CD14-positive monocyte (primary cell): ENCODE results near the gene PLXDC2. TPM values are rescaled to one million over a fixed set of nuclear protein-coding genes. Genes with fewer than 3 reads are reported as not detected.
"Not testable (repeated sequence)": the region's sequence is repeated elsewhere in the genome, so short reads cannot be mapped to it uniquely, and the experiment has no call there.

ENCODE experiments used
- DNase-seq, 3 donors: peaks; one replicate each; pipeline ENCODE4 v3.0.0-alpha.2; 2011 to 2022
- H2AFZ ChIP-seq: 2 replicates; pipeline ENCODE4 v1.6.0; 2012; ENCODE audit warnings: mild to moderate bottlenecking, low read depth, low read length, inconsistent platforms; ENCODE audit not compliant: insufficient read depth, poor library complexity, severe bottlenecking
- H3K27ac ChIP-seq, 2 donors: 1 replicate in 1 of 2; 2 replicates in 1 of 2; pipeline ENCODE4 v1.5.1; 2012 to 2013; ENCODE audit warnings: low read length in 2 of 2, control low read depth in 1 of 2, inconsistent platforms in 1 of 2, low read depth in 1 of 2, mild to moderate bottlenecking in 1 of 2
- H3K27me3 ChIP-seq, 2 donors: one replicate each; pipeline versions ENCODE4 v1.6.0 to v1.6.1; 2011 to 2013; ENCODE audit warnings: low read length in 2 of 2; ENCODE audit not compliant: control insufficient read depth in 2 of 2, insufficient read depth in 2 of 2
- H3K36me3 ChIP-seq, 2 donors: replicated peaks in 1 of 2; 1 replicate in 1 of 2; 2 replicates in 1 of 2; pipeline versions ENCODE4 v1.5.1 to v1.6.1; 2012 to 2013; ENCODE audit warnings: low read length in 2 of 2, control low read depth in 1 of 2, inconsistent platforms in 1 of 2, mild to moderate bottlenecking in 1 of 2; ENCODE audit not compliant: insufficient read depth in 2 of 2, control insufficient read depth in 1 of 2
- H3K4me1 ChIP-seq, 2 donors: 1 replicate in 1 of 2; 2 replicates in 1 of 2; pipeline versions ENCODE4 v1.5.1 to v1.6.1; 2012 to 2013; ENCODE audit warnings: low read length in 2 of 2, control low read depth in 1 of 2, inconsistent platforms in 1 of 2, mild to moderate bottlenecking in 1 of 2, moderate library complexity in 1 of 2; ENCODE audit not compliant: insufficient read depth in 2 of 2, control insufficient read depth in 1 of 2
- H3K4me2 ChIP-seq: replicated peaks from 2 replicates; pipeline ENCODE3; 2012; ENCODE audit warnings: low read length, moderate library complexity, mild to moderate bottlenecking; ENCODE audit not compliant: poor library complexity, severe bottlenecking; ENCODE audit errors: extremely low read depth
- H3K4me3 ChIP-seq, 3 experiments: fragments of 200-600 bp in 1 of 3; sonication (generic) in 1 of 3; replicated peaks in 1 of 3; 1 replicate in 2 of 3; 2 replicates in 1 of 3; pipeline ENCODE4 v1.5.1; 2011 to 2013; ENCODE audit warnings: low read length in 3 of 3, mild to moderate bottlenecking in 3 of 3, control low read depth in 2 of 3, low read depth in 2 of 3, inconsistent platforms in 1 of 3, moderate library complexity in 1 of 3
- H3K79me2 ChIP-seq: 2 replicates; pipeline ENCODE4 v1.6.0; 2012; ENCODE audit warnings: mild to moderate bottlenecking, control low read depth, inconsistent platforms, low read length, moderate library complexity; ENCODE audit not compliant: insufficient read depth
- H3K9ac ChIP-seq: 2 replicates; pipeline ENCODE4 v1.6.0; 2017; ENCODE audit warnings: low read length, mild to moderate bottlenecking; ENCODE audit not compliant: insufficient read depth, poor library complexity, severe bottlenecking
- H3K9me3 ChIP-seq, 2 donors: replicated peaks in 1 of 2; 1 replicate in 1 of 2; 2 replicates in 1 of 2; pipeline versions ENCODE4 v1.5.1 to v1.6.1; 2012 to 2013; ENCODE audit warnings: low read length in 2 of 2, control low read depth in 1 of 2; ENCODE audit not compliant: control insufficient read depth in 1 of 2, insufficient read depth in 1 of 2
- H4K20me1 ChIP-seq: 2 replicates; pipeline ENCODE4 v1.6.0; 2012; ENCODE audit warnings: mild to moderate bottlenecking, low read length, control low read depth, moderate library complexity; ENCODE audit not compliant: insufficient read depth
- H3K27ac Mint-ChIP-seq, 7 donors: one replicate each; pipeline ENCODE4 v1.8.0; 2020; ENCODE audit warnings: mild to moderate bottlenecking in 7 of 7, mixed read lengths in 7 of 7, moderate library complexity in 6 of 7, inconsistent platforms in 2 of 7
- H3K27me3 Mint-ChIP-seq, 3 donors: one replicate each; pipeline ENCODE4 v1.8.0; 2021 to 2022; ENCODE audit warnings: low read depth in 3 of 3, mild to moderate bottlenecking in 3 of 3, mixed read lengths in 3 of 3, moderate library complexity in 3 of 3, inconsistent platforms in 1 of 3
- H3K36me3 Mint-ChIP-seq, 2 donors: one replicate each; pipeline ENCODE4 v1.8.0; 2020; ENCODE audit warnings: mixed read lengths in 2 of 2, inconsistent platforms in 1 of 2, mild to moderate bottlenecking in 1 of 2
- H3K4me1 Mint-ChIP-seq: one replicate; pipeline ENCODE4 v1.8.0; 2020; ENCODE audit warnings: mild to moderate bottlenecking, mixed read lengths
- H3K4me3 Mint-ChIP-seq, 2 donors: one replicate each; pipeline ENCODE4 v1.8.0; 2020; ENCODE audit warnings: mild to moderate bottlenecking in 2 of 2, mixed read lengths in 2 of 2, moderate library complexity in 1 of 2
- H3K9me3 Mint-ChIP-seq, 7 donors: one replicate each; pipeline ENCODE4 v1.8.0; 2020 to 2022; ENCODE audit warnings: mixed read lengths in 7 of 7, mild to moderate bottlenecking in 6 of 7, moderate library complexity in 6 of 7, inconsistent platforms in 2 of 7
- WGBS: methylation state at CpG from one replicate; pipeline ENCODE4 v1.1.5; 2013; ENCODE audit warnings: missing lambda C conversion rate; ENCODE audit not compliant: insufficient coverage; 5-methylcytosine and 5-hydroxymethylcytosine counted together
- intact Hi-C, 2 donors: fragments of 100-400 bp; cut with micrococcal nuclease; formaldehyde crosslinking; loops; one replicate each; pipeline versions ENCODE4 v1.15.0 to v1.15.1; 2023
- polyA minus RNA-seq: library from RNA; depleted of rRNA, polyadenylated mRNA; stranded (reverse); fragments of >200 nt; gene quantifications from 2 replicates; pipeline ENCODE4 v1.2.3, GENCODE V29; 2012
- polyA plus RNA-seq, 3 donors: library from polyadenylated mRNA; depleted of rRNA in 1 of 3; unstranded in 2 of 3; stranded (reverse) in 1 of 3; fragments of 300-500 nt in 2 of 3; fragments of >200 nt in 1 of 3; fragmentation: Illumina TruSeq in 2 of 3; gene quantifications; 1 replicate in 2 of 3; 2 replicates in 1 of 3; pipeline ENCODE4 v1.2.3, GENCODE V29; 2012 to 2021
- total RNA-seq, 12 experiments: library from RNA in 1 of 12; stranded (reverse) in 1 of 12; fragments of 120-200 nt in 1 of 12; gene quantifications; one replicate each; pipeline ENCODE4 v1.2.4 and lab custom pipeline; 2013 to 2026; ENCODE audit warnings: mixed read lengths in 6 of 12, inconsistent platforms in 1 of 12
- TF ChIP-seq, protein P1 (sequence below): fragments of 200-600 bp; IDR thresholded peaks from one replicate; pipeline ENCODE4 v1.8.0; 2022; ENCODE audit warnings: antibody characterized with exemption, mild to moderate bottlenecking

Gene PLXDC2
- 150 TPM for total RNA-seq (2013)
- polyA plus RNA-seq (100 to 1,000 TPM in 1 of 3 donors, 10 to 100 TPM in 2; 37.5 to 128 (median 93.6) TPM), polyA minus RNA-seq (73.0 and 119 TPM in 2 replicates), total RNA-seq (lab: John Stamatoyannopoulos, UW) (176 to 614 (median 442) reads per million in 11 experiments)

DNA sequence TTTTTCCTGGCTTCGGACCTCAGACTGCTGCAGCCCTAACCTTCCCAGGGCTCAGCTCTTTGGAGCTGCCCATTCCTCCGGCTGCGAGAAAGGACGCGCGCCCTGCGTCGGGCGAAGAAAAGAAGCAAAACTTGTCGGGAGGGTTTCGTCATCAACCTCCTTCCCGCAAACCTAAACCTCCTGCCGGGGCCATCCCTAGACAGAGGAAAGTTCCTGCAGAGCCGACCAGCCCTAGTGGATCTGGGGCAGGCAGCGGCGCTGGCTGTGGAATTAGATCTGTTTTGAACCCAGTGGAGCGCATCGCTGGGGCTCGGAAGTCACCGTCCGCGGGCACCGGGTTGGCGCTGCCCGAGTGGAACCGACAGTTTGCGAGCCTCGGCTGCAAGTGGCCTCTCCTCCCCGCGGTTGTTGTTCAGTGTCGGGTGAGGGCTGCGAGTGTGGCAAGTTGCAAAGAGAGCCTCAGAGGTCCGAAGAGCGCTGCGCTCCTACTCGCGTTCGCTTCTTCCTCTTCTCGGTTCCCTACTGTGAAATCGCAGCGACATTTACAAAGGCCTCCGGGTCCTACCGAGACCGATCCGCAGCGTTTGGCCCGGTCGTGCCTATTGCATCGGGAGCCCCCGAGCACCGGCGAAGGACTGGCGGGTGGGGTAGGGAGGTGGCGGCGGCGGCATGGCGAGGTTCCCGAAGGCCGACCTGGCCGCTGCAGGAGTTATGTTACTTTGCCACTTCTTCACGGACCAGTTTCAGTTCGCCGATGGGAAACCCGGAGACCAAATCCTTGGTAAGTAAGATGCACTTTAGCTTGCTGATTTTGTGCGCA lies at the start of gene PLXDC2:
Gene PLXDC2, plus strand, starts transcription at position 22 of the 820 bp plus-strand sequence.
- peak within 1 kb of the TSS; percentile 83 to 93 (median 90) for H3K4me3 ChIP-seq
- Mint-ChIP-seq H3K36me3 (peaks cover 11 to 16% of the 10 kb centered on the region in 2 donors), H3K4me1 (peaks cover 37% of the 10 kb centered on the region), H3K27me3 (peaks cover 8 to 10% (median 8%) of the 10 kb centered on the region in 3 donors), H3K4me3 (peak within 1 kb of the TSS; percentile 99), H3K9me3 (no peaks in the 10 kb centered on the region), H3K27ac (peak within 1 kb of the TSS; percentile 92 to 98 (median 96))
- H4K20me1 ChIP-seq, result peaks cover 42% of the 10 kb centered on the region
- peak within 1 kb of the TSS; percentile 97 for H3K4me2 ChIP-seq
- H3K79me2 ChIP-seq, result peaks cover 64% of the 10 kb centered on the region
- H3K9me3 ChIP-seq, result no peaks in the 10 kb centered on the region
- H3K27me3 ChIP-seq, result no peaks in the 10 kb centered on the region
- H3K27ac ChIP-seq, result peak within 1 kb of the TSS; percentile 91 to 93
- 0% methylated on average over 60 of the region's 65 CpGs for WGBS
- intact Hi-C loops, result loop anchor here in 1 of 2 donors (5.0 kb wide), 2 partner anchors 39 to 186 kb away; no protein-coding TSS in a partner anchor
- no peaks in the 10 kb centered on the region for H3K36me3 ChIP-seq
- DNase-seq, result peak; percentile 81 to 84 (median 82)
- TF ChIP-seq, protein P1, sequence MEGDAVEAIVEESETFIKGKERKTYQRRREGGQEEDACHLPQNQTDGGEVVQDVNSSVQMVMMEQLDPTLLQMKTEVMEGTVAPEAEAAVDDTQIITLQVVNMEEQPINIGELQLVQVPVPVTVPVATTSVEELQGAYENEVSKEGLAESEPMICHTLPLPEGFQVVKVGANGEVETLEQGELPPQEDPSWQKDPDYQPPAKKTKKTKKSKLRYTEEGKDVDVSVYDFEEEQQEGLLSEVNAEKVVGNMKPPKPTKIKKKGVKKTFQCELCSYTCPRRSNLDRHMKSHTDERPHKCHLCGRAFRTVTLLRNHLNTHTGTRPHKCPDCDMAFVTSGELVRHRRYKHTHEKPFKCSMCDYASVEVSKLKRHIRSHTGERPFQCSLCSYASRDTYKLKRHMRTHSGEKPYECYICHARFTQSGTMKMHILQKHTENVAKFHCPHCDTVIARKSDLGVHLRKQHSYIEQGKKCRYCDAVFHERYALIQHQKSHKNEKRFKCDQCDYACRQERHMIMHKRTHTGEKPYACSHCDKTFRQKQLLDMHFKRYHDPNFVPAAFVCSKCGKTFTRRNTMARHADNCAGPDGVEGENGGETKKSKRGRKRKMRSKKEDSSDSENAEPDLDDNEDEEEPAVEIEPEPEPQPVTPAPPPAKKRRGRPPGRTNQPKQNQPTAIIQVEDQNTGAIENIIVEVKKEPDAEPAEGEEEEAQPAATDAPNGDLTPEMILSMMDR, result no peak
- peak within 1 kb of the TSS; percentile 91 for H3K9ac ChIP-seq
- H3K4me1 ChIP-seq, result peaks cover 15 to 40% of the 10 kb centered on the region in 2 donors
- H2AFZ ChIP-seq, result peak within 1 kb of the TSS; percentile 76

DNA sequence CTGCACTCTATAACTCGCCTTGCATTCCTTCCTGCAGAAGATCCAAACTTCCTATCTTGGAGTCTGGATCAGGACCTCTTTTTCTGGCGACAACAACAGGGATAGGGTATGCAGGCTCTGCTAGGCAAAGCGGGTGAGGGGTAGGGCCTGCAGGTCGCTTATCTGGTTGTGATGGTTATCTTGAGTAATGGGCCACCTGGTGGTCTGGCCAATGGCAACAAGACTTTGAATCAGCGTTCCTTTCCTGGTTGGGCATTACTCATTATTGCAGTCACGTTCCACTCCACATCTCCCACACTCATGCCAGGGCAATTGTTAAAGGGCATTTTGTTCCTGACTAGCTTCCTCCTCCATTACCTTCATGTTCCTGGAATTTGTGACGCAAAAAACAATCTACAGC lies 48.4 kb upstream of the PLXDC2 start:
- no peak overlapping the region for H3K4me2 ChIP-seq
- peaks cover 0 to 8% (median 1%) of the 10 kb centered on the region in 3 donors for H3K27me3 Mint-ChIP-seq
- no peak overlapping the region for H2AFZ ChIP-seq
- no peak overlapping the region for H3K27ac ChIP-seq
- no peak overlapping the region for H3K9ac ChIP-seq
- H3K4me1 Mint-ChIP-seq, result peaks cover 2% of the 10 kb centered on the region
- H3K36me3 ChIP-seq, result no peaks in the 10 kb centered on the region
- no peaks in the 10 kb centered on the region for H3K27me3 ChIP-seq
- no peaks in the 10 kb centered on the region for H3K36me3 Mint-ChIP-seq
- peaks cover 0 to 2% (median 0%) of the 10 kb centered on the region in 7 donors for H3K9me3 Mint-ChIP-seq
- H3K4me1 ChIP-seq, result peaks cover 3% of the 10 kb centered on the region in 2 donors
- H3K4me3 ChIP-seq, result no peak overlapping the region
- no peaks in the 10 kb centered on the region for H4K20me1 ChIP-seq
- H3K9me3 ChIP-seq, result no peaks in the 10 kb centered on the region
- H3K4me3 Mint-ChIP-seq, result no peak overlapping the region
- no peak for DNase-seq
- intact Hi-C loops, result no loop called here
- no CpG with 5 or more reads among the region's 7 CpGs for WGBS
- H3K27ac Mint-ChIP-seq, result no peak overlapping the region
- H3K79me2 ChIP-seq, result no peaks in the 10 kb centered on the region
- TF ChIP-seq, protein P1, result no peak

DNA sequence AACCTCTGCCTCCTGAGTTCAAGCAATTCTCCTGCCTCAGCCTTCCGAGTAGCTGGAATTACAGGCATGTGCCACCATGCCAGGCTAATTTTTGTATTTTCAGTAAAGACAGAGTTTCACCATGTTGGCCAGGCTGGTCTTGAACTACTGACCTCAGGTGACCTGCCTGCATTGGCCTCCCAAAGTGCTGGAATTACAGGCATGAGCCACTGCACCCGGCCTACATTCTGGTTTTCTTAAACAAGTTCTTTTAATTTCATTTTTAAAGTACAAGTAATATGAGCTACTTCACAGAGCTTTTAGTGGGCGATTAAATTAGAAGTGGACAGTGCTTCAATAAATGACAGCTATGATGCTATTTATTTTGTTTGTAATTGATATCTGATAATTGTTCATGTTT lies 46.4 kb upstream of the PLXDC2 start:
- H3K27ac ChIP-seq, H3K27me3 Mint-ChIP-seq, H3K36me3 ChIP-seq, H3K4me2 ChIP-seq, H3K27me3 ChIP-seq, H3K4me3 ChIP-seq, H3K79me2 ChIP-seq, H3K9me3 Mint-ChIP-seq, H4K20me1 ChIP-seq, H3K9me3 ChIP-seq, DNase-seq, H3K4me3 Mint-ChIP-seq, H3K27ac Mint-ChIP-seq, H3K36me3 Mint-ChIP-seq, H2AFZ ChIP-seq, intact Hi-C loops, H3K9ac ChIP-seq: not testable (repeated sequence)
- H3K4me1 ChIP-seq, result peaks cover 21 to 22% of the 10 kb centered on the region in 2 donors
- H3K4me1 Mint-ChIP-seq, result peaks cover 17% of the 10 kb centered on the region
- WGBS, result 100% methylated on average over 1 of the region's 3 CpGs
